Measurements from ENCODE around the gene PRKG1.

DNA sequence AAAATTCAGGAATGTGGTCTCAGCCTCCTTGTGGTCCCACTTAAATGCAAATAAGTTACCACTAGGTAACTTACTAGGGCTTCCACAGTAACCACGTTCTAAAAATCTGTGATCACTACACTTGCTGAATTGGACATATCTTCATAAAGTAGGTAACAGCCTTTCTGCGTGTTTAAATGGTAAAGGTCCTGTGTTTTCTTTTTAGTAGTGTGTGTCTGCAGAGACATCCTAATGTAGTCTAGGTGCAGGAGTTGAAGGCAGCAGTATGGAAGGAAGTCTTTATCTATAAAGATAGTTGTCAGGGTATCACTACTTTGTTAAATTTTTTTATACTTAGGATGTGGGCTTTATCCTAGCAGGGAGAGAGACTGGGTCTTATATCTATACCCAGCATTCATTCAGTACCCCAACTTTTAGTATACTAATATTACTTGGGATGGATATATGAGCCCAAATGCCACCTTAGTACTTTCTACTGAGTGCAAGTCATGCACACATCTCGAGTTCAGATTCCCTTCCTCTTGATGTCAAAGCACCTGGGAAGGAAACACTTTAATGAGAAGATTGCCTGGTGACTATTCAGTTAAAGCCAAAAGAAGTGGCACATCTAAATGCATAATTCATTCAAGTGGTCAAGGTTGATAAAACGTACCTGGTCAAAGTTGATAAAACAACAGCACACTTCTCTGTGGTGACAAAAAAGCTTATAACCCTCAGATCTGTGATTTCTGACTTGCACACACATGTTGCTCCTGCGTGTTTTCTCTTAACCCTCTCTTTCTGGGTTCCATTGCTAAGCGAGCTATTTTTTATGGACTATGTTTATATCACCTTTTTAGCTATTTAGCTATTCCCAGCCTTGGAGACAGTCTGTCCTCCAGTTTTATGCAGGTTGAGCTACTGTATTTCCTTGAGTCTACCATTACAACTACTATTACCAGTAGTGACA is 958.7 kb downstream of the PRKG1 start:
- TF ChIP-seq POLR2AphosphoS5 (IDR thresholded peaks at IDR 0.05; ENCODE audit: insufficient read depth in 1 of 2, low read depth in 1 of 2): no peak
- TF ChIP-seq, protein P1, sequence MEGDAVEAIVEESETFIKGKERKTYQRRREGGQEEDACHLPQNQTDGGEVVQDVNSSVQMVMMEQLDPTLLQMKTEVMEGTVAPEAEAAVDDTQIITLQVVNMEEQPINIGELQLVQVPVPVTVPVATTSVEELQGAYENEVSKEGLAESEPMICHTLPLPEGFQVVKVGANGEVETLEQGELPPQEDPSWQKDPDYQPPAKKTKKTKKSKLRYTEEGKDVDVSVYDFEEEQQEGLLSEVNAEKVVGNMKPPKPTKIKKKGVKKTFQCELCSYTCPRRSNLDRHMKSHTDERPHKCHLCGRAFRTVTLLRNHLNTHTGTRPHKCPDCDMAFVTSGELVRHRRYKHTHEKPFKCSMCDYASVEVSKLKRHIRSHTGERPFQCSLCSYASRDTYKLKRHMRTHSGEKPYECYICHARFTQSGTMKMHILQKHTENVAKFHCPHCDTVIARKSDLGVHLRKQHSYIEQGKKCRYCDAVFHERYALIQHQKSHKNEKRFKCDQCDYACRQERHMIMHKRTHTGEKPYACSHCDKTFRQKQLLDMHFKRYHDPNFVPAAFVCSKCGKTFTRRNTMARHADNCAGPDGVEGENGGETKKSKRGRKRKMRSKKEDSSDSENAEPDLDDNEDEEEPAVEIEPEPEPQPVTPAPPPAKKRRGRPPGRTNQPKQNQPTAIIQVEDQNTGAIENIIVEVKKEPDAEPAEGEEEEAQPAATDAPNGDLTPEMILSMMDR (IDR thresholded peaks at IDR 0.05): no peak
